IPS-15b (cell line): Measurements from ENCODE around the gene SEPTIN5.

Source experiments
- H3K27me3 ChIP-seq: one replicate; pipeline ENCODE4 v1.6.1; 2013; ENCODE audit warnings: low read length; ENCODE audit not compliant: control insufficient read depth, insufficient read depth
- H3K36me3 ChIP-seq: one replicate; pipeline ENCODE4 v1.6.1; 2013; ENCODE audit warnings: low read length; ENCODE audit not compliant: control insufficient read depth, insufficient read depth
- H3K4me1 ChIP-seq: one replicate; pipeline ENCODE4 v1.6.1; 2013; ENCODE audit warnings: mild to moderate bottlenecking, low read length; ENCODE audit not compliant: control insufficient read depth, insufficient read depth
- H3K4me3 ChIP-seq: one replicate; pipeline ENCODE4 v1.5.1; 2013; ENCODE audit warnings: low read depth, low read length
- H3K9ac ChIP-seq: one replicate; pipeline ENCODE4 v1.6.1; 2013; ENCODE audit warnings: low read depth, mild to moderate bottlenecking, low read length
- H3K9me3 ChIP-seq: one replicate; pipeline ENCODE4 v1.6.1; 2013; ENCODE audit warnings: mild to moderate bottlenecking, low read length; ENCODE audit not compliant: control insufficient read depth, insufficient read depth

SEPTIN5 gene

GRCh38 chr22:19766511-19767426, 52.5 kb downstream of the SEPTIN5 start:
- peaks cover 2% of the 10 kb centered on the region for H3K36me3 ChIP-seq
- H3K9ac ChIP-seq: no peak overlapping the region
- peaks cover 5% of the 10 kb centered on the region for H3K4me1 ChIP-seq
- no peaks in the 10 kb centered on the region for H3K9me3 ChIP-seq
- peak overlapping the region; percentile 18 for H3K4me3 ChIP-seq
- peaks cover 85% of the 10 kb centered on the region for H3K27me3 ChIP-seq

- Histone ChIP-seq H3K9me3 (no peaks in the 10 kb centered on the region), H3K36me3 (peaks cover 2% of the 10 kb centered on the region), H3K27me3 (peaks cover 76% of the 10 kb centered on the region), H3K4me3 (peak overlapping the region; percentile 35), H3K9ac (no peak overlapping the region), H3K4me1 (peaks cover 5% of the 10 kb centered on the region)
These were observed 53.4 kb downstream of the SEPTIN5 start for GRCh38 chr22:19767427-19768341.

- H3K9me3 ChIP-seq: no peaks in the 10 kb centered on the region
- H3K27me3 ChIP-seq: peaks cover 59% of the 10 kb centered on the region
- H3K9ac ChIP-seq: no peak overlapping the region
- peaks cover 4% of the 10 kb centered on the region for H3K36me3 ChIP-seq
- H3K4me1 ChIP-seq: peaks cover 5% of the 10 kb centered on the region
- H3K4me3 ChIP-seq: no peak overlapping the region
These were observed 55.1 kb downstream of the SEPTIN5 start for GRCh38 chr22:19769393-19769715.

- H3K27me3 ChIP-seq: peaks cover 47% of the 10 kb centered on the region
- H3K4me3 ChIP-seq: no peak overlapping the region
- no peaks in the 10 kb centered on the region for H3K9me3 ChIP-seq
- no peak overlapping the region for H3K9ac ChIP-seq
- no peaks in the 10 kb centered on the region for H3K4me1 ChIP-seq
- peaks cover 2% of the 10 kb centered on the region for H3K36me3 ChIP-seq
These were observed 56.3 kb downstream of the SEPTIN5 start for GRCh38 chr22:19770349-19771220.

DNA sequence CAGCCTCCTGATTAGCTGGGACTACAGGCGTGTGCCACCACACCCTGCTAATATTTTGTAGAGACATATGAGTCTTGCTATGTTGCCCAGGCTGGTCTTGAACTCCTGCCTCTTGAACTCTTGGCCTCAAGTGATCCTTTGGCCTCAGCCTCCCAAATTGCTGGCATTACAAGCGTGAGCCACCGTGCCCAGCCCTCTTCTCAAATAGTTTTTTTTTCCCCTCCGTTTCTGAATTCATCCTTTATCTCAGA, 58.0 kb downstream of the SEPTIN5 start:
- no peak overlapping the region for H3K4me3 ChIP-seq
- H3K9me3 ChIP-seq: no peaks in the 10 kb centered on the region
- H3K4me1 ChIP-seq: no peaks in the 10 kb centered on the region
- peaks cover 31% of the 10 kb centered on the region for H3K27me3 ChIP-seq
- peaks cover 2% of the 10 kb centered on the region for H3K36me3 ChIP-seq
- H3K9ac ChIP-seq: no peak overlapping the region
